ENCODE results near the gene NSD2. TPM values are rescaled to one million over a fixed set of nuclear protein-coding genes. Genes with fewer than 3 reads are reported as not detected.

Gene NSD2
- total RNA-seq, 1 experiment from 2014 or later, result 109 TPM

DNA sequence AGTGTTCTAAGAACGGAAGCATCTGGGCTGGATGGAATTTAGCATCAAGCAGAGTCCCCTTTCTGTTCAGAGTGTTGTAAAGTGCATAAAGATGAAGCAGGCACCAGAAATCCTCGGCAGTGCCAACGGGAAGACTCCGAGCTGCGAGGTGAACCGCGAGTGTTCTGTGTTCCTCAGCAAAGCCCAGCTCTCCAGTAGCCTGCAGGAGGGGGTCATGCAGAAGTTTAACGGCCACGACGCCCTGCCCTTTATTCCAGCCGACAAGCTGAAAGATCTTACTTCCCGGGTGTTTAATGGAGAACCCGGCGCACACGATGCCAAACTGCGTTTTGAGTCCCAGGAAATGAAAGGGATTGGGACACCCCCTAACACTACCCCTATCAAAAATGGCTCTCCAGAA, 29.4 kb downstream of the NSD2 start:
- no peak overlapping the region for H3K4me3 Mint-ChIP-seq (ENCODE audit: unreplicated experiment)
- TF ChIP-seq, protein P1, sequence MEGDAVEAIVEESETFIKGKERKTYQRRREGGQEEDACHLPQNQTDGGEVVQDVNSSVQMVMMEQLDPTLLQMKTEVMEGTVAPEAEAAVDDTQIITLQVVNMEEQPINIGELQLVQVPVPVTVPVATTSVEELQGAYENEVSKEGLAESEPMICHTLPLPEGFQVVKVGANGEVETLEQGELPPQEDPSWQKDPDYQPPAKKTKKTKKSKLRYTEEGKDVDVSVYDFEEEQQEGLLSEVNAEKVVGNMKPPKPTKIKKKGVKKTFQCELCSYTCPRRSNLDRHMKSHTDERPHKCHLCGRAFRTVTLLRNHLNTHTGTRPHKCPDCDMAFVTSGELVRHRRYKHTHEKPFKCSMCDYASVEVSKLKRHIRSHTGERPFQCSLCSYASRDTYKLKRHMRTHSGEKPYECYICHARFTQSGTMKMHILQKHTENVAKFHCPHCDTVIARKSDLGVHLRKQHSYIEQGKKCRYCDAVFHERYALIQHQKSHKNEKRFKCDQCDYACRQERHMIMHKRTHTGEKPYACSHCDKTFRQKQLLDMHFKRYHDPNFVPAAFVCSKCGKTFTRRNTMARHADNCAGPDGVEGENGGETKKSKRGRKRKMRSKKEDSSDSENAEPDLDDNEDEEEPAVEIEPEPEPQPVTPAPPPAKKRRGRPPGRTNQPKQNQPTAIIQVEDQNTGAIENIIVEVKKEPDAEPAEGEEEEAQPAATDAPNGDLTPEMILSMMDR (IDR thresholded peaks at IDR 0.05; ENCODE audit: unreplicated experiment), result no peak
- ChIA-PET POLR2A (interaction anchor here (1.3 to 2.0 kb wide), 3 partner anchors 8 to 44 kb away, joined by 4 to 7 read pairs (median 7); partner anchors contain the start of gene LETM1), CTCF (interaction anchor here (0.6 to 4.2 kb wide), 14 partner anchors 8 to 271 kb away, joined by 3 to 79 read pairs (median 11); partner anchors contain the start of gene LETM1)
- no peak for DNase-seq (ENCODE audit: unreplicated experiment)
- H3K36me3 Mint-ChIP-seq (ENCODE audit: insufficient read depth, unreplicated experiment), result peaks cover 38% of the 10 kb centered on the region
- no peak overlapping the region for H3K27ac Mint-ChIP-seq (ENCODE audit: low read depth, unreplicated experiment)
- peaks cover 5% of the 10 kb centered on the region for H3K4me1 Mint-ChIP-seq (ENCODE audit: insufficient read depth, unreplicated experiment)
- intact Hi-C loops (cut with micrococcal nuclease), result no loop called here
- H3K27me3 Mint-ChIP-seq (ENCODE audit: insufficient read depth, unreplicated experiment), result no peaks in the 10 kb centered on the region
- TSS peak; percentile 88 for BruUV-seq (replicated peaks)
- no peaks in the 10 kb centered on the region for H3K9me3 Mint-ChIP-seq (ENCODE audit: unreplicated experiment)

DNA sequence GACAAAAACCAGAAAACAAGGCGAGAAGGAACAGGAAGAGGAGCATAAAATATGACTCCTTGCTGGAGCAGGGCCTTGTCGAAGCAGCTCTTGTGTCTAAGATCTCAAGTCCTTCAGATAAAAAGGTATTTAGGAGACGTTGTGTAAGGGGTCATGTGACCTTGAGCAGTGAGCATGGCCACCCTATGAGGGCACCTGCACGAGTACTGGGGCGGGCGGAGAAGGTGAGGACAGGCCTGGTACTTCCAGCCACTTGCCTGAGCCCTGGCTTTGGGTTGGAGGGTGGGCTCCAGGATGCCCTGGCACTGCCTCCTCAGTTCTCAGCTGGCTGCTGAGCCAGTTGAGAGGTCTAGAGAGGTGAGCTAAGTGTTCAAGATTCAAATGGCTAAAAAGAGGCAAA, 29.9 kb downstream of the NSD2 start:
- H3K27ac Mint-ChIP-seq (ENCODE audit: low read depth, unreplicated experiment), result no peak overlapping the region
- peaks cover 39% of the 10 kb centered on the region for H3K36me3 Mint-ChIP-seq (ENCODE audit: insufficient read depth, unreplicated experiment)
- H3K4me1 Mint-ChIP-seq (ENCODE audit: insufficient read depth, unreplicated experiment), result peaks cover 5% of the 10 kb centered on the region
- no peaks in the 10 kb centered on the region for H3K27me3 Mint-ChIP-seq (ENCODE audit: insufficient read depth, unreplicated experiment)
- H3K9me3 Mint-ChIP-seq (ENCODE audit: unreplicated experiment), result no peaks in the 10 kb centered on the region
- CTCF ChIA-PET, result interaction anchor here (2.1 to 4.2 kb wide), 6 partner anchors 13 to 55 kb away, joined by 8 to 74 read pairs (median 12); partner anchors contain the start of gene LETM1
- intact Hi-C loops (cut with micrococcal nuclease), result no loop called here
- TF ChIP-seq, protein P1 (IDR thresholded peaks at IDR 0.05; ENCODE audit: unreplicated experiment), result no peak
- H3K4me3 Mint-ChIP-seq (ENCODE audit: unreplicated experiment), result no peak overlapping the region
- POLR2A ChIA-PET, result interaction anchor here (1.7 kb wide), 1 partner anchor 45 kb away, joined by 7 read pairs; the partner anchor contains the start of gene LETM1
- DNase-seq (ENCODE audit: unreplicated experiment), result no peak
- BruUV-seq (replicated peaks), result no TSS peak

DNA sequence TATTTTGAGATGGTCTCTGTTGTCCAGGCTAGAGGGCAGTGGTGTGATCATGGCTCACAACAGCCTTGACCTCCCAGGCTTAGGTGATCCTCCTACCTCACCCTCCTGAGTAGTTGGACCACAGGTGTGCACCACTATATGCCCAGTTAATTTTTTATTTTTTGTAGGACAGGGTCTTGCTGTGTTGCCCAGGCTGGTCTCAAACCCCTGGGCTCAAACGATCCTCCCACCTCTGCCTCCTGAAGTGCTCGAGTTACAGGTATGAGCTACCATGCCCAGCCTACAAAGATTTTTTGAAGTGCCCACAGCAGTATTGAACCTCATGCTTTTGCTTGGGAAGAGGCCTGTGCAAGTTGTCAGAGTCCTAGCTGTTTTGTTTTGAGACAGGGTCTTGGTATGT, 31.1 kb downstream of the NSD2 start:
- POLR2A ChIA-PET, result interaction anchor here (0.9 kb wide), 1 partner anchor 19 kb away, joined by 3 read pairs; no protein-coding TSS in a partner anchor
- Mint-ChIP-seq H3K9me3 (ENCODE audit: unreplicated experiment) (no peaks in the 10 kb centered on the region), H3K36me3 (ENCODE audit: insufficient read depth, unreplicated experiment) (peaks cover 42% of the 10 kb centered on the region), H3K27me3 (ENCODE audit: insufficient read depth, unreplicated experiment) (no peaks in the 10 kb centered on the region), H3K4me1 (ENCODE audit: insufficient read depth, unreplicated experiment) (peaks cover 5% of the 10 kb centered on the region), H3K27ac (ENCODE audit: low read depth, unreplicated experiment) (no peak overlapping the region), H3K4me3 (ENCODE audit: unreplicated experiment) (no peak overlapping the region)
- BruUV-seq (replicated peaks), result no TSS peak
- no peak for DNase-seq (ENCODE audit: unreplicated experiment)
- TF ChIP-seq, protein P1 (IDR thresholded peaks at IDR 0.05; ENCODE audit: unreplicated experiment), result no peak
- intact Hi-C loops (cut with micrococcal nuclease), result no loop called here
- CTCF ChIA-PET, result interaction anchor here (0.6 to 1.4 kb wide), 7 partner anchors 9 to 160 kb away, joined by 3 to 7 read pairs (median 3); no protein-coding TSS in a partner anchor

DNA sequence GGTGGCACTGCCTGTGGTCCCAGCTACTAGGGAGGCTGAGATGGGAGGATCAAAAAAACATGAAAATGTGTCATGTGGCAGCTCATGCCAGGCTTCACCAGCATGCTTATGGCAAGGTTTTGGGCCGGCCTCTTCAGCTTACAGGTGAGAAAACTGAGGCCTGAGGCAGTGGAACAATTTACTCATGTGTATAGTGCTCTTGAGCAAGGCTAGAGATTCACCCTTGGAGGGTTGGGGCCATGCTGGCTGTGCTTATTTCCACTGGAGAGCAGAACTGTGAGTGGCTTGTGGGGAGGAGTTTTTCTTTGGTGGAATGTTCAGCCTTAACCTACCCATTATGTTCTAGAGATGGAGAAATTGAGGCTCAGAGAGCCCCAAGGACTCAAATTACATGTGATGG, 31.8 kb downstream of the NSD2 start:
- DNase-seq (ENCODE audit: unreplicated experiment), result no peak
- no peaks in the 10 kb centered on the region for H3K27me3 Mint-ChIP-seq (ENCODE audit: insufficient read depth, unreplicated experiment)
- peaks cover 49% of the 10 kb centered on the region for H3K36me3 Mint-ChIP-seq (ENCODE audit: insufficient read depth, unreplicated experiment)
- no TSS peak for BruUV-seq (replicated peaks)
- H3K4me1 Mint-ChIP-seq (ENCODE audit: insufficient read depth, unreplicated experiment), result peaks cover 10% of the 10 kb centered on the region
- ChIA-PET POLR2A (interaction anchor here (0.7 kb wide), 1 partner anchor 254 kb away, joined by 3 read pairs; no protein-coding TSS in a partner anchor), CTCF (interaction anchor here (0.6 to 1.5 kb wide), 5 partner anchors 10 to 161 kb away, joined by 3 to 4 read pairs (median 3); no protein-coding TSS in a partner anchor)
- no peak overlapping the region for H3K27ac Mint-ChIP-seq (ENCODE audit: low read depth, unreplicated experiment)
- H3K4me3 Mint-ChIP-seq (ENCODE audit: unreplicated experiment), result no peak overlapping the region
- intact Hi-C loops (cut with micrococcal nuclease), result no loop called here
- no peaks in the 10 kb centered on the region for H3K9me3 Mint-ChIP-seq (ENCODE audit: unreplicated experiment)
- TF ChIP-seq, protein P1 (IDR thresholded peaks at IDR 0.05; ENCODE audit: unreplicated experiment), result no peak
